Astrocyte of the spinal cord (primary cell): Measurements from ENCODE around the gene PREX1.

Source experiments
- DNase-seq: peaks from one replicate; pipeline ENCODE4 v3.0.0; 2011; ENCODE audit warnings: low read depth, low spot score
- H3K4me3 ChIP-seq: 2 replicates; pipeline ENCODE4 v1.5.1; 2011; ENCODE audit warnings: low read depth, mild to moderate bottlenecking, low read length, moderate library complexity
- in situ Hi-C: cut with HindIII; loops from 2 replicates; pipeline ENCODE4 v1.10.0; 2017; ENCODE audit warnings: low sequenced_read_pairs
- TF ChIP-seq, protein P1 (sequence below): IDR thresholded peaks from 2 replicates; pipeline ENCODE4 v1.5.1; 2012; ENCODE audit warnings: low read depth, mild to moderate bottlenecking, low read length, inconsistent platforms

The PREX1 gene

DNA sequence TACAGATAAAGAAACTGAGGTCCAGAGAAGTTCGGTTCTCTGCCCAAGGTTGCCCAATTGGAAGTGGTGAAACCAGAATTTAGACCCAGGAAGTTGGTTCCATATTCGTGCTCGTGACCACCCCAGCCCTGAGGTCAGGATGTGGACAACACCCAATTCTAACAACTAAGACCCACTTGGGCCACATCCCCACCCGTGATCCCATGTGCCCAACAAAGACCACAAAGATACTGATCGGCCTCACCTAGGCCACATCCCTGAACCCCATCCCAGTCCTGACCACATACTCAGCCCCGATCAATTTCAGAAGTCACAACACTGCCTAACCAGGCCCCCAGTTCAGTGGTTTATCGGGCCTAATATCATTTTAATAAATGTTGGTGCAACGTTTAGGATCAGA, 138.4 kb downstream of the PREX1 start:
- DNase-seq: no peak
- no peak overlapping the region for H3K4me3 ChIP-seq
- in situ Hi-C loops: no loop called here
- TF ChIP-seq, protein P1, sequence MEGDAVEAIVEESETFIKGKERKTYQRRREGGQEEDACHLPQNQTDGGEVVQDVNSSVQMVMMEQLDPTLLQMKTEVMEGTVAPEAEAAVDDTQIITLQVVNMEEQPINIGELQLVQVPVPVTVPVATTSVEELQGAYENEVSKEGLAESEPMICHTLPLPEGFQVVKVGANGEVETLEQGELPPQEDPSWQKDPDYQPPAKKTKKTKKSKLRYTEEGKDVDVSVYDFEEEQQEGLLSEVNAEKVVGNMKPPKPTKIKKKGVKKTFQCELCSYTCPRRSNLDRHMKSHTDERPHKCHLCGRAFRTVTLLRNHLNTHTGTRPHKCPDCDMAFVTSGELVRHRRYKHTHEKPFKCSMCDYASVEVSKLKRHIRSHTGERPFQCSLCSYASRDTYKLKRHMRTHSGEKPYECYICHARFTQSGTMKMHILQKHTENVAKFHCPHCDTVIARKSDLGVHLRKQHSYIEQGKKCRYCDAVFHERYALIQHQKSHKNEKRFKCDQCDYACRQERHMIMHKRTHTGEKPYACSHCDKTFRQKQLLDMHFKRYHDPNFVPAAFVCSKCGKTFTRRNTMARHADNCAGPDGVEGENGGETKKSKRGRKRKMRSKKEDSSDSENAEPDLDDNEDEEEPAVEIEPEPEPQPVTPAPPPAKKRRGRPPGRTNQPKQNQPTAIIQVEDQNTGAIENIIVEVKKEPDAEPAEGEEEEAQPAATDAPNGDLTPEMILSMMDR: no peak

DNA sequence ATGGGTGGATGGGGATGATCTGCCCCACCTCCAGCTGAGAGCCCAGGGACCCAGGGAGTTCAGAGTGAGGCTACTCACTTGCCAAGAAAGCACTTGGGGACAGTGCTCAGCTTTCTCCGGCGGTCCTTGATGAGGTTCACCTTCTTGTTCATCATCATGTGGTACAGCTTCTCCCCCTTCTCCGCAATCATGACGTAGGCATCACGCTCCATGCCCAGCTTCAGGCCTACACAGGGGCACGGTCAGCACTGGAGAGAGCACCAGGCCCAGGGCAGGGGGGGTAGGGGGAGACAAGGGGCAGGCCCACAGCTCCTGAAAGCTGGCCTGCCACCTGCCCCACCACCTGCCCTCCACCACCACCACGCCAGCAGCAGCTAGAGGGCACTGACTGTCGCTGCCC, 139.2 kb downstream of the PREX1 start:
- no peak for DNase-seq
- TF ChIP-seq, protein P1: no peak
- no peak overlapping the region for H3K4me3 ChIP-seq
- in situ Hi-C loops: no loop called here

DNA sequence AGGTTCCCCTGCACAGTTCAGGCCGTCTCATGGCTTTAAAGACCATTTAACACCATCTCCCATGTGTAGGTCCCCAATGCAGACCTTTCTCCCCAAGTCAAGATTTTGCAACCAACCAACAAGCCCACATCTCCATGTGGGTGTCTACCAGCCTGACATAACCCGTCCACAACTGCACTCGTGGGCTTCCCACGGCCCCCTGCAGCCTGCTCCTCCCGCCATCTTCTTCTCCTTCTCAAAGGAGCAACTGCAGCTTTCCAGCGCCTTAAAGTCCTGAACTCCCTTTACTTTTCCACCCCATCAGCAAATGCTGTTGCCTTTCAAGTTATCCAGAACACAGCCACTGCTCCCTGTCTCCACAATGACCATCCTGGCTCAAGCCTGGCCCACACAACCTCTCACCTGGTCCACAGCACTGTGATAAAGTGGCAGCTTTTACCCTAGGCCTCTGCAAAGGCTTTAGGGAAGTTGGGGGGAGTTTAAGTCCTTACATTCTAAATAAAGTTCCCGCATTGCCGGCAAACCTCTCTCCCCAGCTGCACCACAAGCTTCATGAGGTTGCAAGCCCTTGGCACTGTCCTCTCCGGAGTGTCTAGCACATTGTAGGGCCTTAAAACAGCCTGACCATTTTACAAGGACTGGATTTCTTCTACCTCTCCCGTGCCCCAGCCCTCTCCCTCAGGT, 140.5 kb downstream of the PREX1 start:
- H3K4me3 ChIP-seq: no peak overlapping the region
- TF ChIP-seq, protein P1: no peak
- no peak for DNase-seq
- in situ Hi-C loops: no loop called here

DNA sequence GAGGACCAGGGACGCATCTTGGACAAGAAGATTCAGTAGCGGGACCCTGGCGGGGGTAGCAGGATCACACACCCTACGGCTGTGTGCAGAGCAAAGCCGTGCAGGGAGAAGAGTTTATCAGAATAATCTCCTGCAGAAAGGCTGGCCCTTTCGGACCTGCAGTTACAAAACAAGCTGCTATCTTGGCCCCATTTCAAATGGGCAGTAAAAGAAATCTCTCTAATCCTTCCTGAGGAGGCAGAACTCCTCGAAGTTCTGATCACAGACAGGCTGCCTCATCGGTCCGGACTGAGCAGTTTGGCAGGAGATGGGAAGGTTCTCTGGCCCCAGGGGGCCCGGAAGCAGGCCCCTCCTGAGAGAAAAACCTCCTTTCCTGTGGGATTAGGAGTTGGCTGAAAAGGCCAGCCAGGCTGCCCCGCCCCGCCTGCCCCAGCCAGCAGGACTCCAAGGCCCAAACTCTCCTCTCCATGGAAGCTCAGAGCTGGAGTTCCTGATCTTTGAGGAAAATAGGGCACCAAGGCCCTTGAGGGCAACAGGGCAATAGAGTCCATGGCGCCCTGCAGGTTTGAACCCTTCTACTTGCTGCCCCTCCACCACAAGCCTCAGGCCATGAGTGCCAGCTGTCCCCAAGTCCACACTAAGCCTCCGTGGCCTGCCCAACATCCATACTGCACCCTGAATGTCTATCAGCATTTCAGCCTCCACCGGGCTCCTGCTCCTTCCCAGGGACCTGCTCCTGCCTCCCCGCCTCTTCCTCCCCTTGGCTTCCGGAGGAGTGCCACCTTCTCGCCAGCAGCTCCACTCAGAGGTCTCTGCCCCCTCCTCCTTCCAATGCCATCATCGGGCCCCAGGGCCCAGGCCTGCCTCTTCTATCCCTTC, 141.3 kb downstream of the PREX1 start:
- no peak overlapping the region for H3K4me3 ChIP-seq
- in situ Hi-C loops: no loop called here
- DNase-seq: peak; percentile 18
- TF ChIP-seq, protein P1: no peak

DNA sequence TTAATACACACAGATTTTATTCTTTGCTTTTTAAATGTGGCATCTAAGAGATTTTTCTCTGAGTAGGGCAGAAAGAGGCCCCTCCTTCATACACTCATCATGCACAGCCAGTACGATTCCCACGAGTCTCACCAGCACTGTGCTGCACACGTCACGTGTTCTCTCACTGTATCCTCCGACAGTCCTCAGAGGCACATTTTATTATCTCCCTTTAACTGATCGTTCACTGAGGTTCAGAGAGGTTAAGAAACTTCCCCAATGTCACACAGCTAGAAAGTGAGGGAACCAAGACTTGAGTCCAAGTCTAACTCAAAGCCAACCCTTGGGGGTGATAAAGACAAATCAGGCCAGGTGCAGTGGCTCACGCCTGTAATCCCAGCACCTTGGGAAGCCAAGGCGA, 142.5 kb downstream of the PREX1 start:
- no peak for DNase-seq
- TF ChIP-seq, protein P1: no peak
- H3K4me3 ChIP-seq: no peak overlapping the region
- in situ Hi-C loops: no loop called here

DNA sequence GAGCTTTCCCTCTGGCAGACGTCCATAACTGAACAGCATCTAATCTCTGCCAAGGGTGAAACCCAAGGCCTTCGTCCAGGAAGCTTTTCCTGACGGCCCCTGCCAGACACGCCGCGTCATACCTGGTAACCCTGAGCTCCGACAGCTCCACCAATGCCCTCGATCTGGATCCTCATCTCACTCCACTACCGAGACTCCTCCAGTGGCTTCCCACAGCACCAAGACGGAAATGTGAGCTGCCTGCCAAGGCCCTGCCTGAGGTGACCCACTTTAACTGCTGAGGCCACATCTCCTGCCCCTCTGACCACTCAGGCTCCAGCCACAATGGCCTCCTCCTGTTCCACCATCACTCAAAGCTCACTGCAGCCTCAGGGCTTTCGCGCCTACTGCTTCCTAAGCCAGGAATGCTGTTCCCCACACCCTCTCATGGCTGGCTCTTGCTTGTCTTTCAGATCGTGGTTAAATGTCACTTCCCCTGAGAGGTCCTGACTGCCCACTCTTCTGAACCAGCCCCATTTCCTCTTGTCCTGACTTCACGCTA, 143.2 kb downstream of the PREX1 start:
- H3K4me3 ChIP-seq: no peak overlapping the region
- DNase-seq: no peak
- in situ Hi-C loops: no loop called here
- TF ChIP-seq, protein P1: no peak
